HG02763 (cell line): Measurements from ENCODE around the gene TMEM144.
"Not testable (repeated sequence)": the region's sequence is repeated elsewhere in the genome, so short reads cannot be mapped to it uniquely, and the experiment has no call there.

ENCODE experiments used
- ATAC-seq: cut with Tn5 transposase; IDR thresholded peaks from one replicate; pipeline ENCODE4 v1.9.1; 2021; ENCODE audit warnings: mild to moderate bottlenecking, moderate library complexity; ENCODE audit not compliant: unreplicated experiment

Gene TMEM144

DNA sequence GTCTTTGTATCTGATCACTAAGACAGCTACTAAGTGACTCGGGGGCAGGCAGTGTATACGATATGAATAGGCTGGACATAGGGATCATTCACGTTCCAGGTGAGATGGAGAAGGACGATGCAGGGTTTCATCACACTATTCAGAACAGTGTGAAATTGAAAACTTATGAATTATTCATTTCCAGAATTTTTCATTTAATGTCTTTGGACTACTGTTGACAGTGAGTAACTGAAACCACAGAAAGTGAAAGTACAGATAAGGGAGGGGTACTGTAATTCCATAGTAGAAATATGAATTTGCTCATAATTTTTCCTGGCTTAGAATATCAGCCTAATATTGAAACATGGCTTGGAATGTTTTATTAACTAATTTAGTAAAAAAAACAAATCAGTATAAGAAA is 24.4 kb downstream of the TMEM144 start:
- no peak for ATAC-seq

GRCh38 chr4:158236304-158237030 is 26.2 kb downstream of the TMEM144 start:
- no peak for ATAC-seq

DNA sequence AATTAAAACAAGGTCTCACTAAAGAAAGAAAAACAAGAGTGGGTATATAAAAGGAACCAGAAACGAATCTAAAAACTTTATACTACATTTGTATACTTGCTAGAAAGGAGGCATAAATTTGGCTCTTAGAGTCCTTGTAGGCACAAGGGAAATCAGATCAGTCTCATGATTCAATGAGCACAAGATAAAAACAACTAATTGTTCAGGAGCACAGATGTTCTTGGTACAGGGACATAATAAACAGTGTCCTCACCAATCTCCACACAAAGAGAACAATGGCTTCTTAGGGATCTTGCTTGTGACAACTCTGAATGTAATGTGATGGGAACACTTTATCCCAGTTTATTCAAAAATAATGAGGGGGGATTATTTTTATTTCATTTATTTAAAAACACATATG is 28.3 kb downstream of the TMEM144 start:
- no peak for ATAC-seq

- no peak for ATAC-seq
Observed at GRCh38 chr4:158239196-158239595, 28.9 kb downstream of the TMEM144 start.

- ATAC-seq: no peak
Observed at GRCh38 chr4:158243071-158243470, 32.8 kb downstream of the TMEM144 start.

DNA sequence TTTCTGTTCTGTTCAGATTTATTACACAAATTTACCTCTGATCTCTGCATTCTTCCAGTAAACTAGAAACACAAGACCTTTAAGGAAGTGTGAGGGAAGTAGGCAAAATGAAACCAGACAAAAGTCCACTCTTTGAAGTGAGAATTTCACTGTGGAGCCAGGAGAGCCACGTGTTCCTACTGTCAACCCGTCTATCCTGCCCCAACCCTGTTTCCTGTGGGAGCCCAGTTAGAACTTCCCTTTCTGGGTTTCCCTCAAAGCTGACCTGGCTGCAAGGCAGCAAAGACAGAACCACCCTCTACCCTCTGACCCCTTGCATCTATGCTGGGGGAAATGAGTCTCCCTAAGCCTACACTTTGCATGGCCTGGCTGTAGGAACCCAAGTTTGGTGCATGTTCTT is 40.0 kb downstream of the TMEM144 start:
- ATAC-seq: no peak

- ATAC-seq: peak; percentile 69
Observed at GRCh38 chr4:158253350-158253980, 43.2 kb downstream of the TMEM144 start.

DNA sequence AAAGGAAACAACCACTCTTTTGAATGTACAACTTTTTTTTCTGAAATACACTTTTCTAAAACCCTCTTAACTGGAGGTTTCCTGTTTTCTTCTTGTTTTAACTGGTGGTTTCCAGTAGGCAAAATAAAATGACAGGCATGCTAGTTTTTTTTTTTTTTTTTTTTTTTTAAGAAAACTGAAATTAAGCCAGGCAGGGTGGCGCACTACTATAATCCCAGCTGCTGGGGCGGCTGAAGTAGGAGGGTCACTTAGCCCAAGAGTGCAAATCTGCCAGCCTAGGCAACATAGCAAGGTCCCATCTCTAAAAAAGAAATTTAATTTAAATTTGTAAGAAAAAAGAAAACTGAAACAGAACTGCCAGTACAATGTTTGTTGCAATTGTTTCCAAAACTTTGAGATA is 44.0 kb downstream of the TMEM144 start:
- ATAC-seq: no peak

DNA sequence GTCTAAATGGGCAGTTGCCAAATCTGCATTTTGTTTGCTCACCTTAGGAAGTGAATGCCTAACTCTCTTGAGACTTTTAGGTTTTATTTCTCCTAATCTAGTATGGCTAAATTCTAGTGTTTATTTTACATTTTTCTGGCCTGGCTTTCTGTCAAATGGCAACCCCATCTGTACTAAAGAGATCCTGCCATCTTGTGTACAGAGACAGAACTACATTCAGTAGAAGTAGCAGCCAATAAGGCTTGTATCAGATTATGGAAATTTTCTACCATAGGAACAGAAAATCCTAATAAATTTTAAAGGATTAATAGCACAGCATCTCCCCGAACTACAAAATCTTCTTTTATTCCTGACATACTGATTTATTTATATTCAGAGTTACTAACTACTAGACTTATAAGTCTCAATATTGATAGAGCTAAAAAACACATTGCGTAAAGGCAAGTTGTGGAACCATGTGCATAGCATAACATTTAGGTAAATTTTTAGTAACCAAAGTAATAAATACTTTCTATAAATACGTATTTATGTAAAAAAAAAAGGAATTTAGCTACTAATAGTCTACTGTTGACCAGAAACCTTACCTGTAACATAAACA is 45.5 kb downstream of the TMEM144 start:
- ATAC-seq: peak; percentile 69

DNA sequence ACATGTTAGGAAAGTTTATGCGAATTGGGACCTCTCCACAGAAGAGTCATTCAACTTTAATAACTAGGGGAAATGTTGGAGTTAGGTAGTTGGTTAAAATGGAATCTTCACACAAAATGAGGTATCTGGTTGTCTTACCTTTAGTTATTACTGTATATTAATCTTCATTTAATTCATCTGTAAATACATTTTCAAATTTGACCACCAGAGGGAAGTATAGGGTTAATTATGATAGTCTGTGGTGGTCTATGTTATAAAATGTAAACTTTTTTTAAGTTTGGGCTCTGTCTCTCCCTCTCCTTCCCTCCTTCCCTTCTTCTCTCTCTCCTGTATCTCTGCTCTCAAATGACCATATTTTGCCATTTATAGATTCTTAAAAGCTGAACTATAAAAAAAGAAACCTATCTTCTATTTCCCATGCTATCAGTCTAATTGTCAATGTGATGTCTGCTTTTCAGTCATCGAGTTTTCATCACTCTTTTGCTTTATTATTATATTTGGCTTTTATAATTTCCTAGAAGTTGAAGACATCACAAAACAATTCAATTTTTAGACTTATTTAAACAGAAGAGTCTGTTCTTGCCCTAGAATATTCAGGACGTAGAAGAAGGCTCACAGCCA is 49.8 kb downstream of the TMEM144 start:
- ATAC-seq: no peak

- no peak for ATAC-seq
Observed at GRCh38 chr4:158261480-158261879, 51.2 kb downstream of the TMEM144 start.

DNA sequence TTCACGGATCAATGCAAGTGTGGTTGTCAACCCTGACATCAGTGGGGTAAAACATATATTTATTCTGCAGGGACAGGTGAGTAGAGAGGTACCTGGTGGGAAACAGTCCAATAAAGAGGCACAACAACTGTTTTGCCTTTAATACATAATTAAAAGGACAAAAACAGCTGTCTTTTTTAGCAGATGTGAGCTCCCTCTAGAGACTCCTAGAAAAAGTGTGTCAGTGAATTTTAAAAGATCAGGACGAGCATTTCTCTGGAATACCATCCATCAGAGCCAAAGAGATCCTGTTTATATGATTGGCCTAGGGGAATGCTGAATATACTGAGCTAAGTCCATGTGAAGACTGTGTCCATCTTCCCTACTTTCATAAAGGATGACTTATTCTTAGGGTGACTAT is 58.3 kb downstream of the TMEM144 start:
- no peak for ATAC-seq

- ATAC-seq: no peak
Observed at GRCh38 chr4:158274636-158275035, 64.3 kb downstream of the TMEM144 start.

GRCh38 chr4:158277558-158277957 is 67.3 kb downstream of the TMEM144 start:
- no peak for ATAC-seq

- ATAC-seq: not testable (repeated sequence)
Observed at GRCh38 chr4:158279052-158279451, 68.8 kb downstream of the TMEM144 start.

- no peak for ATAC-seq
Observed at GRCh38 chr4:158280856-158281255, 70.6 kb downstream of the TMEM144 start.

DNA sequence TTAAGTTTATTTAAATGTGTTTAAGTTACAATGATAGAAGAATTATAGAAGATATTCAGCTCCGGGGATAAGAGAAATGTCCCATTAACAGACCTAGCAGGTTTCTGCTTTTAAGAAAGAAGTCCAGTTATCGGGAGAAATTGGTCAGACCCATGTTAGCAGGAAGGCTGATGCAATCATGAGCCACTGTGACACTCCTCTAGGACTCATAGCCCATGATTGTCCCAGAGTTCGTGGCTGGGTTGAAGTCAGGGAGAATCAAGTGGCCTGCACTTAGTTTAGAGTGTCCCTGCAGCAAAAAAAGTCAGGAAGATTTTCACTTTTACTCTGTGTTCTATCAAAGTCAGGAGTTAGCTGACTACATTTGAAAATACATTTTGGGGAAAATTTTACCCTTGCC is 72.0 kb downstream of the TMEM144 start:
- ATAC-seq: no peak

GRCh38 chr4:158285429-158286216 is 75.3 kb downstream of the TMEM144 start:
- no peak for ATAC-seq

DNA sequence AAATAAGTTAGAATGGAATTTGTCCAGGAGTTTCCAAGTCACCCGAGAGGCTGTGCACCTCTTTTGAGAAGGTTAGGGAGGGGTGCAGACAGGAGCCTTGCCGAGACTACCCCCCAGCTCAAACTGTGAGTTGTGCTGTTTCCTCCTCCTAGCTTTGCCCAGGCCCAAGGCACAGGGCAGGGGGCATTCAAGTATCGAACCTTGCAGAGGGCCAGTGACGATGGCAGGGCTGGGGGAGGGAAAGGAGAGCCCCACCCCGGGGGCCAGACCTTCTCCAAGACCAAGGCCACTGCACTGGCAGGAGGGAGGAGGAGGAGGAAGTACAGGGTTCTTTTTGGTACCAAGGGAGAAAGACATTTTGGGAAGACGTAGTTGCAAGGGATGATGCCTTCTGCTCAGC is 80.6 kb downstream of the TMEM144 start:
- no peak for ATAC-seq

DNA sequence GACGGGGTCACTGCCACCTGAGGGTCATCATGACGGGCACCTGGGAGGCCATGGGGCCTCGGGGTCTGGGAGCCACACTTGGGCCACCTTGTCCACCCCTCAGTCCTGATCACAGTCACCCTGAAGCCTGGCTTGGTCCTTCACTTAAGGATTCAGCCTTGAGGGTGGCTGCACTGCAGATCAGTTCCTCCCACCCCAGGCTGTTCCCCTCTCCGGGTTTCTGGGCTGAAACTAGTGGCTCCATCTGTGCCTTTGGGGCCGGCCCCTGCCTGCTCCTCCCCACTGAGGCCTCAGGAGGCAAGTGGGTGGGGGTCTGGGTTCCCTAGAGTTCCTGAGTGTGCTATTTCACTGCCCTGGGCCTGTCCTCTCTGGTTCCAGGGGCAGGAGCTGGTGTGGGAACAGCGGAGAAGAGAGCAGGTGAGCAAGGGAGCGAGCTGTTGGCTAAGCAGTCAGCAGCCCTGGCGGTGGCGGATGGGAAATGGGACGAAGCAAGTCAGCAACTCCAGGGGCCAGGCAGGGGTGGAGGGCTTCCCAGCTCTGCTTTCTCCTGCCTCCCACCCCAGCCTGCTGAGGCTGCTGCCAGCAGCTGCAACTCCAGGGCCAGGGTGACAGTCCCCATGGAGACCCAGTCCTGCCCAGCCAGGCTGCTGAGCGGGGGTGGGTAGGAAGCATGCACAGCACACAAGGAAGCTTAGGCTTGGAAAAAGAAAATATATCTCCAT is 81.2 kb downstream of the TMEM144 start:
- ATAC-seq: no peak
